K562 (cell line): ENCODE measurements around the gene PRKAA1. TPM values are rescaled to one million over a fixed set of nuclear protein-coding genes. Genes with fewer than 3 reads are reported as not detected.

Source experiments
- NFIX ChIP-seq: fragments of 250-450 bp; sonication (Bioruptor Pico); IDR thresholded peaks from 2 replicates; pipeline ENCODE4 v1.4.0; 2020; ENCODE audit warnings: low read depth, mild to moderate bottlenecking, moderate library complexity
- NR3C1 ChIP-seq: sonication (generic); formaldehyde crosslinking; IDR thresholded peaks from 2 replicates; pipeline ENCODE4 v1.8.1; 2022; ENCODE audit warnings: missing genetic modification reagents
- PPARD ChIP-seq: fragments of 250-450 bp; sonication (Bioruptor Pico); IDR thresholded peaks from 2 replicates; pipeline ENCODE4 v1.8.0; 2022; ENCODE audit warnings: inconsistent platforms, mild to moderate bottlenecking, moderate library complexity
- RBM14 ChIP-seq: fragments of 200-400 bp; formaldehyde crosslinking; IDR thresholded peaks from 2 replicates; pipeline ENCODE4 v1.6.1; 2018; ENCODE audit warnings: low read depth, mild to moderate bottlenecking, low read length, moderate library complexity, borderline replicate concordance; ENCODE audit not compliant: insufficient read depth
- SP2 ChIP-seq: IDR thresholded peaks from 2 replicates; pipeline ENCODE4 v1.6.1; 2011; ENCODE audit warnings: mild to moderate bottlenecking, low read depth, low read length, moderate library complexity; ENCODE audit not compliant: poor library complexity, severe bottlenecking; ENCODE audit errors: extremely low read depth
- XRCC5 ChIP-seq: fragments of 200-400 bp; formaldehyde crosslinking; IDR thresholded peaks from 2 replicates; pipeline ENCODE4 v1.6.1; 2017; ENCODE audit warnings: low read depth, mild to moderate bottlenecking, low read length
- ZNF174 ChIP-seq: fragments of 250-450 bp; sonication (Bioruptor Pico); IDR thresholded peaks from 2 replicates; pipeline ENCODE4 v1.4.0; 2020; ENCODE audit warnings: mild to moderate bottlenecking
- ZNF347 ChIP-seq: fragments of 450-650 bp; formaldehyde crosslinking; IDR thresholded peaks from 2 replicates; pipeline ENCODE4 v1.4.0; 2020; ENCODE audit warnings: low read depth, mild to moderate bottlenecking, moderate library complexity
- ZNF785 ChIP-seq: fragments of 250-450 bp; sonication (Bioruptor Pico); IDR thresholded peaks from 2 replicates; pipeline ENCODE4 v1.4.0; 2020; ENCODE audit warnings: mild to moderate bottlenecking
- polyA plus RNA-seq, 8 experiments: library from polyadenylated mRNA; depleted of rRNA in 4 of 8; stranded (reverse) in 5 of 8; unstranded in 3 of 8; fragments of >200 nt; fragmentation: Nextera tagmentation in 2 of 8; fragmentation: Illumina TruSeq in 1 of 8; extraction: Ambion mirVana in 2 of 8; extraction: Trizol in 1 of 8; gene quantifications; 2 replicates each; pipeline versions ENCODE4 v1.2.1 to v1.2.3, GENCODE V29; 2011 to 2014; ENCODE audit warnings: inconsistent platforms in 1 of 8, missing spikeins in 1 of 8
- total RNA-seq, 7 experiments: library from RNA; depleted of rRNA in 6 of 7; stranded (reverse); fragments of >200 nt in 6 of 7; fragmentation: Illumina TruSeq in 2 of 7; extraction: Trizol in 2 of 7; gene quantifications; 2 replicates each; pipeline versions ENCODE4 v1.2.1 to v1.2.3, GENCODE V29; 2011 to 2021; ENCODE audit warnings: low replicate concordance in 1 of 7
- TF ChIP-seq, protein P1 (sequence below), 3 experiments: fragments of 200-800 bp in 1 of 3; fragments of 250-450 bp in 1 of 3; fragments of 450-650 bp in 1 of 3; sonication (Bioruptor Pico) in 1 of 3; sonication (Bioruptor generic) in 1 of 3; formaldehyde crosslinking in 1 of 3; IDR thresholded peaks; 2 replicates each; pipeline versions ENCODE4 v1.6.1 to v1.8.0; 2016 to 2022; ENCODE audit warnings: mild to moderate bottlenecking in 2 of 3, missing genetic modification characterization in 2 of 3, missing compliant biosample characterization in 1 of 3, moderate library complexity in 1 of 3
- TF ChIP-seq, protein P2 (sequence below): fragments of 250-450 bp; sonication (Bioruptor Pico); IDR thresholded peaks from 2 replicates; pipeline ENCODE4 v1.9.0; 2021; ENCODE audit warnings: mild to moderate bottlenecking
- TF ChIP-seq, protein P3 (sequence below): fragments of 450-650 bp; IDR thresholded peaks from 2 replicates; pipeline ENCODE4 v1.6.1; 2017; ENCODE audit warnings: antibody characterized with exemption
- TF ChIP-seq, protein P4 (sequence below): sonication (generic); formaldehyde crosslinking; IDR thresholded peaks from 2 replicates; pipeline ENCODE4 v1.8.1; 2023; ENCODE audit warnings: missing genetic modification reagents, mild to moderate bottlenecking, borderline replicate concordance

Gene PRKAA1
- total and polyA plus RNA-seq, 9 of the 15 experiments (the other 6 are each of a cell fraction or from before 2014, with no cell fraction given) = 24.5 to 84.0 (median 51.4) TPM

DNA sequence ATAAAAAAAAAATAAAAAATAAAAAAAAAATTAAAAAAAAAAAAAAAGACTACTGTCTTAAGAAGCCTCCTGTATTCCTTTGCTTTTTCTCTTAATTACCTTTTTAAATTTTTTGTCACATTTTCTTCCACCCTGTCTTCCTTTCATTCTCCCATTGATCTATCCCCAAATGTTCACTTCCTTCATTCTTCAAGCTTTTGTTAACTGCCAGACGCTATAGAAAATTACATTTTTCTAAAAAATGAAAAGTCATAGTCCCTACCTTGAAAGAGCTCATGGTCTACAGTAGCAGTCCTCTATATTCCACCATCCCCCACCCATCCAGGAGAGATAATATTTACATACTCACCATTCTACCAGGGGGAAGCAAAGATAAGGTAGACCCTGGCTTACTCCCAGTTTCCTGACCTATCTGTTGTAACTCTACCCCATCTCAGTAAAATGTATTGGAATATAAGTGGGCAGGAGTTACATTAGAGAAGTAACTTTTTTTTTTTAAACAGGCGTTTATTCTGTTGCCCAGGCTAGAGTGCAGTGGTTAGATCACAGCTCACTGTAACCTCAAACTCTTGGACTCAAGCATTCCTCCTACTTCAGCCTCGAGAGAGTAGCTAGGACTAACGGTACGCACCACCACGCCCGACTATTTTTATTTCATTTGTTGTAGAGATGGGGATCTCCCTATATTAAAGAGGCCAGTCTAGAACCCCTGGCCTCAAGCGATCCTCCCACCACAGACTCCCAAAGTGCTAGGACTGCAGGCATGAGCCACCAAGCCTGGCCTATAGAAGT lies 3.8 kb upstream of the PRKAA1 start (continued):
- TF ChIP-seq, protein P1, sequence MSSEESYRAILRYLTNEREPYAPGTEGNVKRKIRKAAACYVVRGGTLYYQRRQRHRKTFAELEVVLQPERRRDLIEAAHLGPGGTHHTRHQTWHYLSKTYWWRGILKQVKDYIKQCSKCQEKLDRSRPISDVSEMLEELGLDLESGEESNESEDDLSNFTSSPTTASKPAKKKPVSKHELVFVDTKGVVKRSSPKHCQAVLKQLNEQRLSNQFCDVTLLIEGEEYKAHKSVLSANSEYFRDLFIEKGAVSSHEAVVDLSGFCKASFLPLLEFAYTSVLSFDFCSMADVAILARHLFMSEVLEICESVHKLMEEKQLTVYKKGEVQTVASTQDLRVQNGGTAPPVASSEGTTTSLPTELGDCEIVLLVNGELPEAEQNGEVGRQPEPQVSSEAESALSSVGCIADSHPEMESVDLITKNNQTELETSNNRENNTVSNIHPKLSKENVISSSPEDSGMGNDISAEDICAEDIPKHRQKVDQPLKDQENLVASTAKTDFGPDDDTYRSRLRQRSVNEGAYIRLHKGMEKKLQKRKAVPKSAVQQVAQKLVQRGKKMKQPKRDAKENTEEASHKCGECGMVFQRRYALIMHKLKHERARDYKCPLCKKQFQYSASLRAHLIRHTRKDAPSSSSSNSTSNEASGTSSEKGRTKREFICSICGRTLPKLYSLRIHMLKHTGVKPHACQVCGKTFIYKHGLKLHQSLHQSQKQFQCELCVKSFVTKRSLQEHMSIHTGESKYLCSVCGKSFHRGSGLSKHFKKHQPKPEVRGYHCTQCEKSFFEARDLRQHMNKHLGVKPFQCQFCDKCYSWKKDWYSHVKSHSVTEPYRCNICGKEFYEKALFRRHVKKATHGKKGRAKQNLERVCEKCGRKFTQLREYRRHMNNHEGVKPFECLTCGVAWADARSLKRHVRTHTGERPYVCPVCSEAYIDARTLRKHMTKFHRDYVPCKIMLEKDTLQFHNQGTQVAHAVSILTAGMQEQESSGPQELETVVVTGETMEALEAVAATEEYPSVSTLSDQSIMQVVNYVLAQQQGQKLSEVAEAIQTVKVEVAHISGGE (CRISPR knock-in tag; IDR thresholded peaks at IDR 0.05) = peak in 1 of 3 experiments; percentile 69; a peak in 1 of 6 replicates
- no peak for TF ChIP-seq ZNF174
- TF ChIP-seq NFIX = no peak
- TF ChIP-seq, protein P2, sequence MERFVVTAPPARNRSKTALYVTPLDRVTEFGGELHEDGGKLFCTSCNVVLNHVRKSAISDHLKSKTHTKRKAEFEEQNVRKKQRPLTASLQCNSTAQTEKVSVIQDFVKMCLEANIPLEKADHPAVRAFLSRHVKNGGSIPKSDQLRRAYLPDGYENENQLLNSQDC (CRISPR knock-in tag) = no peak
- TF ChIP-seq RBM14 = no peak
- no peak for TF ChIP-seq NR3C1
- no peak for TF ChIP-seq SP2
- TF ChIP-seq XRCC5 = 0 out of 2 replicates have a peak, but pooled peaks have one; percentile 18
- no peak for TF ChIP-seq PPARD (CRISPR knock-in tag)
- TF ChIP-seq, protein P3, sequence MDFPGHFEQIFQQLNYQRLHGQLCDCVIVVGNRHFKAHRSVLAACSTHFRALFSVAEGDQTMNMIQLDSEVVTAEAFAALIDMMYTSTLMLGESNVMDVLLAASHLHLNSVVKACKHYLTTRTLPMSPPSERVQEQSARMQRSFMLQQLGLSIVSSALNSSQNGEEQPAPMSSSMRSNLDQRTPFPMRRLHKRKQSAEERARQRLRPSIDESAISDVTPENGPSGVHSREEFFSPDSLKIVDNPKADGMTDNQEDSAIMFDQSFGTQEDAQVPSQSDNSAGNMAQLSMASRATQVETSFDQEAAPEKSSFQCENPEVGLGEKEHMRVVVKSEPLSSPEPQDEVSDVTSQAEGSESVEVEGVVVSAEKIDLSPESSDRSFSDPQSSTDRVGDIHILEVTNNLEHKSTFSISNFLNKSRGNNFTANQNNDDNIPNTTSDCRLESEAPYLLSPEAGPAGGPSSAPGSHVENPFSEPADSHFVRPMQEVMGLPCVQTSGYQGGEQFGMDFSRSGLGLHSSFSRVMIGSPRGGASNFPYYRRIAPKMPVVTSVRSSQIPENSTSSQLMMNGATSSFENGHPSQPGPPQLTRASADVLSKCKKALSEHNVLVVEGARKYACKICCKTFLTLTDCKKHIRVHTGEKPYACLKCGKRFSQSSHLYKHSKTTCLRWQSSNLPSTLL = no peak
- TF ChIP-seq, protein P4, sequence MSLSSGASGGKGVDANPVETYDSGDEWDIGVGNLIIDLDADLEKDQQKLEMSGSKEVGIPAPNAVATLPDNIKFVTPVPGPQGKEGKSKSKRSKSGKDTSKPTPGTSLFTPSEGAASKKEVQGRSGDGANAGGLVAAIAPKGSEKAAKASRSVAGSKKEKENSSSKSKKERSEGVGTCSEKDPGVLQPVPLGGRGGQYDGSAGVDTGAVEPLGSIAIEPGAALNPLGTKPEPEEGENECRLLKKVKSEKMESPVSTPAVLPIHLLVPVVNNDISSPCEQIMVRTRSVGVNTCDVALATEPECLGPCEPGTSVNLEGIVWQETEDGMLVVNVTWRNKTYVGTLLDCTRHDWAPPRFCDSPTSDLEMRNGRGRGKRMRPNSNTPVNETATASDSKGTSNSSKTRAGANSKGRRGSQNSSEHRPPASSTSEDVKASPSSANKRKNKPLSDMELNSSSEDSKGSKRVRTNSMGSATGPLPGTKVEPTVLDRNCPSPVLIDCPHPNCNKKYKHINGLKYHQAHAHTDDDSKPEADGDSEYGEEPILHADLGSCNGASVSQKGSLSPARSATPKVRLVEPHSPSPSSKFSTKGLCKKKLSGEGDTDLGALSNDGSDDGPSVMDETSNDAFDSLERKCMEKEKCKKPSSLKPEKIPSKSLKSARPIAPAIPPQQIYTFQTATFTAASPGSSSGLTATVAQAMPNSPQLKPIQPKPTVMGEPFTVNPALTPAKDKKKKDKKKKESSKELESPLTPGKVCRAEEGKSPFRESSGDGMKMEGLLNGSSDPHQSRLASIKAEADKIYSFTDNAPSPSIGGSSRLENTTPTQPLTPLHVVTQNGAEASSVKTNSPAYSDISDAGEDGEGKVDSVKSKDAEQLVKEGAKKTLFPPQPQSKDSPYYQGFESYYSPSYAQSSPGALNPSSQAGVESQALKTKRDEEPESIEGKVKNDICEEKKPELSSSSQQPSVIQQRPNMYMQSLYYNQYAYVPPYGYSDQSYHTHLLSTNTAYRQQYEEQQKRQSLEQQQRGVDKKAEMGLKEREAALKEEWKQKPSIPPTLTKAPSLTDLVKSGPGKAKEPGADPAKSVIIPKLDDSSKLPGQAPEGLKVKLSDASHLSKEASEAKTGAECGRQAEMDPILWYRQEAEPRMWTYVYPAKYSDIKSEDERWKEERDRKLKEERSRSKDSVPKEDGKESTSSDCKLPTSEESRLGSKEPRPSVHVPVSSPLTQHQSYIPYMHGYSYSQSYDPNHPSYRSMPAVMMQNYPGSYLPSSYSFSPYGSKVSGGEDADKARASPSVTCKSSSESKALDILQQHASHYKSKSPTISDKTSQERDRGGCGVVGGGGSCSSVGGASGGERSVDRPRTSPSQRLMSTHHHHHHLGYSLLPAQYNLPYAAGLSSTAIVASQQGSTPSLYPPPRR (CRISPR knock-in tag) = no peak
- no peak for TF ChIP-seq ZNF347
- TF ChIP-seq ZNF785 (CRISPR knock-in tag) = no peak
